Panc1 (cell line): ENCODE measurements around the gene TSHZ2. TPM values are rescaled to one million over a fixed set of nuclear protein-coding genes. Genes with fewer than 3 reads are reported as not detected.

ENCODE experiments used
- ATAC-seq: fragments of 200-7000 bp; cut with Tn5 transposase; 2 replicates; pipeline ENCODE4 v1.9.1; 2020; ENCODE audit warnings: mild to moderate bottlenecking, moderate library complexity
- BruUV-seq: library from RNA; stranded (reverse); fragments of 400-500 nt; replicated peaks from 2 replicates; lab custom pipeline; 2021; lab: Mats Ljungman, UMichigan
- CTCF ChIA-PET: fragments of 300-600 bp; sonication (Branson Sonifier 250); formaldehyde crosslinking; loops from one replicate; lab custom pipeline; 2022; ENCODE audit warnings: antibody characterized with exemption; lab: Charles Lee
- POLR2A ChIA-PET: fragments of 300-600 bp; sonication (Branson Sonifier 250); formaldehyde crosslinking; loops from one replicate; lab custom pipeline; 2022; ENCODE audit warnings: antibody characterized with exemption; lab: Charles Lee
- DNase-seq: peaks from one replicate; pipeline ENCODE4 v3.0.0-alpha.2; 2010; ENCODE audit warnings: low read depth, low spot score
- H3K27ac ChIP-seq: 2 replicates; pipeline ENCODE4 v1.5.1; 2011; ENCODE audit warnings: mild to moderate bottlenecking, low read length, inconsistent platforms
- H3K27me3 ChIP-seq: fragments of 200-500 bp; sonication (Bioruptor generic); 2 replicates; pipeline ENCODE4 v1.6.0; 2014; ENCODE audit warnings: low read length, inconsistent platforms; ENCODE audit not compliant: control insufficient read depth, insufficient read depth
- H3K36me3 ChIP-seq: fragments of 200-500 bp; sonication (Bioruptor generic); 2 replicates; pipeline ENCODE4 v1.5.1; 2014; ENCODE audit warnings: inconsistent platforms, mild to moderate bottlenecking, low read length, moderate library complexity; ENCODE audit not compliant: control insufficient read depth, insufficient read depth
- H3K4me1 ChIP-seq: 2 replicates; pipeline ENCODE4 v1.5.1; 2011; ENCODE audit warnings: inconsistent platforms, mild to moderate bottlenecking, low read length, moderate library complexity; ENCODE audit not compliant: control insufficient read depth, insufficient read depth
- H3K4me3 ChIP-seq, 2 experiments: 2 replicates each; pipeline ENCODE4 v1.5.1; 2011 to 2012; ENCODE audit warnings: low read depth in 2 of 2, low read length in 2 of 2, mild to moderate bottlenecking in 2 of 2, inconsistent platforms in 1 of 2, moderate library complexity in 1 of 2
- H3K9me3 ChIP-seq: fragments of 200-500 bp; sonication (Bioruptor generic); 2 replicates; pipeline ENCODE4 v1.5.1; 2014; ENCODE audit warnings: low read depth, mild to moderate bottlenecking, inconsistent platforms, low read length, moderate library complexity; ENCODE audit not compliant: control insufficient read depth, insufficient read depth
- CTCF ChIP-seq: fragments of 450-650 bp; IDR thresholded peaks from 2 replicates; pipeline ENCODE4 v1.5.1; 2017; ENCODE audit warnings: mild to moderate bottlenecking
- POLR2AphosphoS5 ChIP-seq: IDR thresholded peaks from 2 replicates; pipeline ENCODE4 v1.6.1; 2012; ENCODE audit warnings: mild to moderate bottlenecking, low read depth, low read length, moderate library complexity
- REST ChIP-seq, 2 experiments: IDR thresholded peaks; 2 replicates each; pipeline ENCODE4 v1.6.1; 2011 to 2012; ENCODE audit warnings: low read depth in 2 of 2, control low read depth in 1 of 2, low read length in 1 of 2, mild to moderate bottlenecking in 1 of 2, moderate library complexity in 1 of 2; ENCODE audit not compliant: insufficient read depth in 1 of 2
- SIN3A ChIP-seq: IDR thresholded peaks from 2 replicates; pipeline ENCODE4 v1.6.1; 2012; ENCODE audit warnings: low read depth, mild to moderate bottlenecking, low read length, moderate library complexity, borderline replicate concordance; ENCODE audit not compliant: insufficient read depth
- TCF7L2 ChIP-seq: IDR thresholded peaks from 2 replicates; pipeline ENCODE4 v1.6.1; 2011; ENCODE audit warnings: mild to moderate bottlenecking, low read depth, low read length, inconsistent platforms
- in situ Hi-C: cut with HindIII; loops from 2 replicates; pipeline ENCODE4 v1.10.0; 2016; ENCODE audit warnings: low sequenced_read_pairs, low pct_unique_long_range_greater_than_20kb
- intact Hi-C: fragments of 100-400 bp; cut with micrococcal nuclease; formaldehyde crosslinking; loops from one replicate; pipeline ENCODE4 v1.10.0; 2022; ENCODE audit not compliant: unreplicated experiment
- total RNA-seq: library from RNA; stranded (reverse); gene quantifications from one replicate; pipeline ENCODE4 v1.2.1, GENCODE V29; 2021; ENCODE audit not compliant: unreplicated experiment

Gene TSHZ2
- total RNA-seq, 1 experiment from 2014 or later = 0.36 TPM

- CTCF ChIA-PET = no interaction called here
- BruUV-seq = no TSS peak
Observed at GRCh38 chr20:53408691-53409446, 436.7 kb downstream of the TSHZ2 start.

GRCh38 chr20:53409447-53409717, 437.2 kb downstream of the TSHZ2 start:
- TF ChIP-seq SIN3A = no peak
- no peak for TF ChIP-seq CTCF
- TF ChIP-seq POLR2AphosphoS5 = no peak
- no peak for TF ChIP-seq REST (IDR thresholded peaks at IDR 0.05; ENCODE audit: insufficient read depth in 1 of 2, low read depth in 2 of 2, low read length in 1 of 2)
- TF ChIP-seq TCF7L2 = no peak
- Histone ChIP-seq H3K9me3 (no peaks in the 10 kb centered on the region), H3K27ac (no peak overlapping the region), H3K4me1 (peaks cover 3% of the 10 kb centered on the region; the same call in 1 of the 2 replicates), H3K4me3 (no peak overlapping the region), H3K27me3 (no peaks in the 10 kb centered on the region), H3K36me3 (no peaks in the 10 kb centered on the region)
- CTCF ChIA-PET = no interaction called here
- no peak for ATAC-seq
- DNase-seq = no peak
- no TSS peak for BruUV-seq
- POLR2A ChIA-PET = no interaction called here
- intact Hi-C loops (no loop called here), in situ Hi-C loops (no loop called here)

More at GRCh38 chr20:53408691-53409446, 436.7 kb downstream of the TSHZ2 start:
- no peak overlapping the region for H3K4me3 ChIP-seq
- H3K36me3 ChIP-seq = no peaks in the 10 kb centered on the region
- H3K4me1 ChIP-seq = peaks cover 3% of the 10 kb centered on the region; the same call in 1 of the 2 replicates
- no peaks in the 10 kb centered on the region for H3K27me3 ChIP-seq
- intact Hi-C loops (no loop called here), in situ Hi-C loops (no loop called here)
- H3K9me3 ChIP-seq = no peaks in the 10 kb centered on the region
- no peak for TF ChIP-seq CTCF
- no peak for TF ChIP-seq POLR2AphosphoS5
- no peak for TF ChIP-seq TCF7L2
- TF ChIP-seq SIN3A = no peak
- TF ChIP-seq REST (IDR thresholded peaks at IDR 0.05; ENCODE audit: insufficient read depth in 1 of 2, low read depth in 2 of 2, low read length in 1 of 2) = no peak
- POLR2A ChIA-PET = no interaction called here
- no peak for ATAC-seq
- DNase-seq = no peak
- no peak overlapping the region for H3K27ac ChIP-seq
